ENCODE data around the gene POMT2. TPM values are rescaled to one million over a fixed set of nuclear protein-coding genes. Genes with fewer than 3 reads are reported as not detected.

POMT2 gene
- total RNA-seq, 2 experiments from 2014 or later, result 7.6 to 8.2 TPM

GRCh38 chr14:77353469-77354141 is 32.9 kb upstream of the POMT2 start:
- H3K4me3 ChIP-seq (ENCODE audit: low read length), result no peak overlapping the region
- no peak overlapping the region for H3K27ac ChIP-seq (ENCODE audit: low read depth in 1 of 2, low read length in 2 of 2)
- no peak overlapping the region for H3K27ac Mint-ChIP-seq
- no peak overlapping the region for H3K4me3 Mint-ChIP-seq
- POLR2A ChIA-PET, result no interaction called here
- H3K27me3 ChIP-seq (ENCODE audit: control insufficient read depth in 1 of 2, insufficient read depth in 2 of 2, low read length in 2 of 2), result no peaks in the 10 kb centered on the region
- H3K9me3 ChIP-seq (ENCODE audit: control insufficient read depth in 1 of 2, insufficient read depth in 1 of 2, low read length in 2 of 2), result no peaks in the 10 kb centered on the region
- no peaks in the 10 kb centered on the region for H3K4me1 ChIP-seq (ENCODE audit: insufficient read depth, low read length)
- H3K36me3 ChIP-seq (ENCODE audit: insufficient read depth, low read length), result peaks cover 7% of the 10 kb centered on the region
- intact Hi-C loops (cut with DNase I, micrococcal nuclease), result no loop called here
- no peaks in the 10 kb centered on the region for H3K27me3 Mint-ChIP-seq
- ATAC-seq (ENCODE audit: poor library complexity) (no peak), DNase-seq (no peak)
- no peaks in the 10 kb centered on the region for H3K9me3 Mint-ChIP-seq
- CTCF ChIA-PET, result no interaction called here
- H3K4me1 Mint-ChIP-seq (ENCODE audit: low read depth), result no peaks in the 10 kb centered on the region
- H3K36me3 Mint-ChIP-seq (ENCODE audit: low read depth), result peaks cover 18% of the 10 kb centered on the region
- TF ChIP-seq CTCF (IDR thresholded peaks at IDR 0.05), result no peak

- Histone ChIP-seq H3K27me3 (ENCODE audit: control insufficient read depth in 1 of 2, insufficient read depth in 2 of 2, low read length in 2 of 2) (no peaks in the 10 kb centered on the region), H3K36me3 (ENCODE audit: insufficient read depth, low read length) (peaks cover 22% of the 10 kb centered on the region), H3K27ac (ENCODE audit: low read depth in 1 of 2, low read length in 2 of 2) (no peak overlapping the region), H3K4me3 (ENCODE audit: low read length) (no peak overlapping the region), H3K4me1 (ENCODE audit: insufficient read depth, low read length) (no peaks in the 10 kb centered on the region), H3K9me3 (ENCODE audit: control insufficient read depth in 1 of 2, insufficient read depth in 1 of 2, low read length in 2 of 2) (no peaks in the 10 kb centered on the region)
- no peaks in the 10 kb centered on the region for H3K9me3 Mint-ChIP-seq
- ATAC-seq (ENCODE audit: poor library complexity) (no peak), DNase-seq (peak in 1 of 14 experiments; percentile 17)
- no peak for TF ChIP-seq CTCF (IDR thresholded peaks at IDR 0.05)
- H3K36me3 Mint-ChIP-seq (ENCODE audit: low read depth), result peaks cover 45% of the 10 kb centered on the region
- ChIA-PET CTCF (no interaction called here), POLR2A (interaction anchor here (0.6 kb wide), 1 partner anchor 779 kb away, joined by 3 read pairs; no protein-coding TSS in a partner anchor)
- H3K27ac Mint-ChIP-seq, result no peak overlapping the region
- no peaks in the 10 kb centered on the region for H3K4me1 Mint-ChIP-seq (ENCODE audit: low read depth)
- H3K27me3 Mint-ChIP-seq, result no peaks in the 10 kb centered on the region
- no peak overlapping the region for H3K4me3 Mint-ChIP-seq
- intact Hi-C loops (cut with DNase I, micrococcal nuclease), result no loop called here
Measured at GRCh38 chr14:77347751-77348150, 27.1 kb upstream of the POMT2 start.

GRCh38 chr14:77346495-77346894 is 25.8 kb upstream of the POMT2 start:
- CTCF ChIA-PET, result no interaction called here
- ATAC-seq (ENCODE audit: poor library complexity), result no peak
- DNase-seq, result no peak
- peaks cover 34% of the 10 kb centered on the region for H3K36me3 ChIP-seq (ENCODE audit: insufficient read depth, low read length)
- Mint-ChIP-seq H3K4me3 (no peak overlapping the region), H3K36me3 (ENCODE audit: low read depth) (peaks cover 56% of the 10 kb centered on the region), H3K9me3 (no peaks in the 10 kb centered on the region), H3K27me3 (no peaks in the 10 kb centered on the region), H3K27ac (no peak overlapping the region), H3K4me1 (ENCODE audit: low read depth) (no peaks in the 10 kb centered on the region)
- TF ChIP-seq CTCF (IDR thresholded peaks at IDR 0.05), result no peak
- no peak overlapping the region for H3K27ac ChIP-seq (ENCODE audit: low read depth in 1 of 2, low read length in 2 of 2)
- no peaks in the 10 kb centered on the region for H3K4me1 ChIP-seq (ENCODE audit: insufficient read depth, low read length)
- H3K27me3 ChIP-seq (ENCODE audit: control insufficient read depth in 1 of 2, insufficient read depth in 2 of 2, low read length in 2 of 2), result no peaks in the 10 kb centered on the region
- POLR2A ChIA-PET, result interaction anchor here (0.9 kb wide), 1 partner anchor 93 kb away, joined by 3 read pairs; no protein-coding TSS in a partner anchor
- H3K4me3 ChIP-seq (ENCODE audit: low read length), result no peak overlapping the region
- H3K9me3 ChIP-seq (ENCODE audit: control insufficient read depth in 1 of 2, insufficient read depth in 1 of 2, low read length in 2 of 2), result no peaks in the 10 kb centered on the region
- intact Hi-C loops (cut with DNase I, micrococcal nuclease), result no loop called here

Measured in CD4-positive, alpha-beta T cell (primary cell).